Measurements from ENCODE around the gene COMT. TPM values are rescaled to one million over a fixed set of nuclear protein-coding genes. Genes with fewer than 3 reads are reported as not detected.

Gene COMT
- total RNA-seq, 2 experiments from 2014 or later = 90.8 to 112 TPM

- no peak for TF ChIP-seq CTCF (conservative IDR thresholded peaks at IDR 0.05; ENCODE audit: low read length)
- TF ChIP-seq EZH2phosphoT487 (IDR thresholded peaks at IDR 0.05; ENCODE audit: borderline replicate concordance, low read depth, low read length) = no peak
- intact Hi-C loops (cut with micrococcal nuclease; ENCODE audit: unreplicated experiment) = no loop called here
- no peak overlapping the region for H2AFZ ChIP-seq (ENCODE audit: low read length)
- ChIA-PET POLR2A (no interaction called here), CTCF (ENCODE audit: unreplicated experiment) (no interaction called here)
- H3K4me1 ChIP-seq (ENCODE audit: insufficient read depth, low read length, poor library complexity, severe bottlenecking) = no peaks in the 10 kb centered on the region
- no peaks in the 10 kb centered on the region for H4K20me1 ChIP-seq (ENCODE audit: insufficient read depth, low read length)
- H3K27ac ChIP-seq (ENCODE audit: low read depth, low read length, poor library complexity, severe bottlenecking) = no peak overlapping the region
- H3K9me3 ChIP-seq (ENCODE audit: low read length) = peaks cover 26% of the 10 kb centered on the region; the same call in 1 of the 2 replicates
- H3K4me2 ChIP-seq (ENCODE audit: low read length) = no peak overlapping the region
- H3K79me2 ChIP-seq (ENCODE audit: insufficient read depth, low read depth, low read length) = no peaks in the 10 kb centered on the region
- H3K9me2 ChIP-seq (ENCODE audit: insufficient read depth, low read length) = no peaks in the 10 kb centered on the region
- no peaks in the 10 kb centered on the region; the same call in 1 of the 2 replicates for H3K36me3 ChIP-seq (ENCODE audit: insufficient read depth, low read length)
- no peak overlapping the region for H3K4me3 ChIP-seq (ENCODE audit: low read depth, low read length, poor library complexity, severe bottlenecking)
- BruUV-seq (replicated peaks) = no TSS peak
- no peak for DNase-seq (ENCODE audit: low spot score)
Observed at GRCh38 chr22:20004464-20004863, 62.9 kb downstream of the COMT start.

- Histone ChIP-seq H2AFZ (ENCODE audit: low read length) (no peak overlapping the region), H3K27ac (ENCODE audit: low read depth, low read length, poor library complexity, severe bottlenecking) (no peak overlapping the region), H3K36me3 (ENCODE audit: insufficient read depth, low read length) (no peaks in the 10 kb centered on the region; the same call in 1 of the 2 replicates), H3K4me3 (ENCODE audit: low read depth, low read length, poor library complexity, severe bottlenecking) (no peak overlapping the region), H3K79me2 (ENCODE audit: insufficient read depth, low read depth, low read length) (no peaks in the 10 kb centered on the region), H3K9me3 (ENCODE audit: low read length) (peaks cover 18% of the 10 kb centered on the region; the same call in 1 of the 2 replicates), H3K4me1 (ENCODE audit: insufficient read depth, low read length, poor library complexity, severe bottlenecking) (no peaks in the 10 kb centered on the region), H3K4me2 (ENCODE audit: low read length) (no peak overlapping the region), H4K20me1 (ENCODE audit: insufficient read depth, low read length) (no peaks in the 10 kb centered on the region), H3K9me2 (ENCODE audit: insufficient read depth, low read length) (no peaks in the 10 kb centered on the region)
- ChIA-PET POLR2A (no interaction called here), CTCF (ENCODE audit: unreplicated experiment) (no interaction called here)
- TF ChIP-seq EZH2phosphoT487 (IDR thresholded peaks at IDR 0.05; ENCODE audit: borderline replicate concordance, low read depth, low read length) (no peak), CTCF (conservative IDR thresholded peaks at IDR 0.05; ENCODE audit: low read length) (no peak)
- BruUV-seq (replicated peaks) = no TSS peak
- DNase-seq (ENCODE audit: low spot score) = no peak
- intact Hi-C loops (cut with micrococcal nuclease; ENCODE audit: unreplicated experiment) = no loop called here
Observed at GRCh38 chr22:20008221-20008995, 66.8 kb downstream of the COMT start.

- H3K79me2 ChIP-seq (ENCODE audit: insufficient read depth, low read depth, low read length) = no peaks in the 10 kb centered on the region
- H3K4me2 ChIP-seq (ENCODE audit: low read length) = no peak overlapping the region
- TF ChIP-seq CTCF (conservative IDR thresholded peaks at IDR 0.05; ENCODE audit: low read length) = no peak
- TF ChIP-seq EZH2phosphoT487 (IDR thresholded peaks at IDR 0.05; ENCODE audit: borderline replicate concordance, low read depth, low read length) = no peak
- H3K4me3 ChIP-seq (ENCODE audit: low read depth, low read length, poor library complexity, severe bottlenecking) = no peak overlapping the region
- no peaks in the 10 kb centered on the region for H3K4me1 ChIP-seq (ENCODE audit: insufficient read depth, low read length, poor library complexity, severe bottlenecking)
- H3K36me3 ChIP-seq (ENCODE audit: insufficient read depth, low read length) = no peaks in the 10 kb centered on the region; the same call in 1 of the 2 replicates
- intact Hi-C loops (cut with micrococcal nuclease; ENCODE audit: unreplicated experiment) = no loop called here
- no peak for DNase-seq (ENCODE audit: low spot score)
- ChIA-PET POLR2A (no interaction called here), CTCF (ENCODE audit: unreplicated experiment) (no interaction called here)
- H2AFZ ChIP-seq (ENCODE audit: low read length) = no peak overlapping the region
- peaks cover 11% of the 10 kb centered on the region; the same call in 1 of the 2 replicates for H3K9me3 ChIP-seq (ENCODE audit: low read length)
- no peak overlapping the region for H3K27ac ChIP-seq (ENCODE audit: low read depth, low read length, poor library complexity, severe bottlenecking)
- no peaks in the 10 kb centered on the region for H3K9me2 ChIP-seq (ENCODE audit: insufficient read depth, low read length)
- BruUV-seq (replicated peaks) = no TSS peak
- H4K20me1 ChIP-seq (ENCODE audit: insufficient read depth, low read length) = no peaks in the 10 kb centered on the region
Observed at GRCh38 chr22:20009018-20009491, 67.5 kb downstream of the COMT start.
